Right cardiac atrium (tissue), 5 donors: Measurements from ENCODE around the gene DOCK2. TPM values are rescaled to one million over a fixed set of nuclear protein-coding genes. Genes with fewer than 3 reads are reported as not detected.

Experiments
- ATAC-seq, 2 donors: fragments of 200-7000 bp; cut with Tn5 transposase; one replicate each; pipeline versions ENCODE4 v1.8.0 to v1.9.1; 2020; ENCODE audit warnings: moderate library complexity in 2 of 2, mild to moderate bottlenecking in 1 of 2
- DNase-seq, 3 donors: peaks; one replicate each; pipeline ENCODE4 v3.0.0-alpha.2; 2020
- H3K27ac ChIP-seq: one replicate; pipeline ENCODE4 v1.5.1; 2013; ENCODE audit warnings: mild to moderate bottlenecking, low read length, control low read depth, moderate library complexity
- H3K27me3 ChIP-seq: one replicate; pipeline ENCODE4 v1.6.1; 2013; ENCODE audit not compliant: control insufficient read depth, insufficient read depth
- H3K4me1 ChIP-seq: one replicate; pipeline ENCODE4 v1.6.1; 2013; ENCODE audit warnings: low read length; ENCODE audit not compliant: control insufficient read depth, insufficient read depth
- H3K4me3 ChIP-seq: one replicate; pipeline ENCODE4 v1.5.1; 2013; ENCODE audit warnings: low read length, control low read depth
- H3K9me3 ChIP-seq: one replicate; pipeline ENCODE4 v1.6.1; 2013; ENCODE audit warnings: low read length; ENCODE audit not compliant: control insufficient read depth
- WGBS: extraction: QIAGEN DNeasy Blood & Tissue Kit; methylation state at CpG from one replicate; pipeline ENCODE4 v1.1.7; 2013; 5-methylcytosine and 5-hydroxymethylcytosine counted together
- intact Hi-C, 4 donors: fragments of 100-400 bp; cut with DNase I; formaldehyde crosslinking; loops; one replicate each; pipeline versions ENCODE4 v1.11.0 to v1.14.0; 2022 to 2023
- polyA plus RNA-seq: library from polyadenylated mRNA; stranded (reverse); fragments of 200-250 nt; gene quantifications from one replicate; pipeline ENCODE4 v1.2.3, GENCODE V29; 2013
- total RNA-seq, 4 donors: library from RNA; stranded (reverse); fragmentation: NEBNext Ultra II Directional; extraction: Animal tissue kit (Norgen Biotek cat#: 25700); gene quantifications; one replicate each; pipeline ENCODE4 v1.2.1, GENCODE V29; 2021
- donor health status: healthy with polysubstance abuse.
- donor health status: DM: no; HTN: yes; CAD: no.
- donor health status: DM: no; HTN: no; CAD: no.
- donor health status: DM: no; HTN: yes; CAD: no; lungs with severe emphysema.
- donor health status: DM: yes; HTN: yes; CAD: no.

The DOCK2 gene
- total and polyA plus RNA-seq, 5 donors: 1.00 to 14.2 (median 9.6) TPM

DNA sequence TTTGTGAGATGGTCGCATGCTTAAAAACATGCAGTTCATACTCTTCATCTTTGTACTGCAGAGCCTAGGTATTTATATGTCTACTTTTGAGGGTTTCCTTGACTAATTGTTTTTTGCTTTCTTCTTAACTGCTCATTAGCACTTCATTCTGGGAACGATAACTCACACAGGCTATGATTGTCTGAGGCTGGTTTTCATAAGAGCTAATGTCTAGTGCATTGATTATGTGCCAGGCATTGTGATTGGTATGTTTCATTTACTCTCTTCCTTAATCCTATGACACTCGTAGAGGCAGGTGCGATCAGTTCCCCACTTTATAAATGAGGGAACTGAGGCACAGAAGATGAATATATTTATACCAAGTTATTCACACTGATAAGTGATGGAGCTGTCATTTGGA lies 249.6 kb downstream of the DOCK2 start:
- WGBS: 87% methylated on average over 4 of the region's 4 CpGs
- Histone ChIP-seq H3K9me3 (no peaks in the 10 kb centered on the region), H3K4me1 (no peaks in the 10 kb centered on the region), H3K4me3 (no peak overlapping the region), H3K27ac (no peak overlapping the region), H3K27me3 (no peaks in the 10 kb centered on the region)
- intact Hi-C loops: no loop called here
- no peak for DNase-seq
- no peak for ATAC-seq

DNA sequence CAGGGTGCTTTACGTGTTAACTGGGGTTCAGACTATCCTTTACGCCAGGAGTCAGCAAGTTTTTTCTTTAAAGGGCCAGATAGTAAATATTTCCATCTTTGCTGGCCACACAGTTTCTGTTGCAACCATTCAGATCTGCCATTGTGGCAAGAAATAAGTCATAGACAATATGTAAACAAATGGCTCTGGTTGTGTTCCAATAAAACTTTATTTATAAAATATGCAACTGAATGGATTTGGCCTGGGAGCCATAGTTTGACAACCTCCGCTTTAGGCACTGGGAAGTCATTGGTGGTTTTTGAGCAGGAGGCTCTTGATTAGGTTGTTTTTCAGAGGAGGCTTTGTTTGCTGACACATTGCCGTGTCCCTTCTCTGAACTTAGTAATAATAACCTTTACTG lies 252.5 kb downstream of the DOCK2 start:
- no peak for DNase-seq
- H3K27ac ChIP-seq: no peak overlapping the region
- intact Hi-C loops: no loop called here
- no peak overlapping the region for H3K4me3 ChIP-seq
- H3K4me1 ChIP-seq: no peaks in the 10 kb centered on the region
- no peak for ATAC-seq
- 83% methylated on average over 4 of the region's 4 CpGs for WGBS
- no peaks in the 10 kb centered on the region for H3K27me3 ChIP-seq
- H3K9me3 ChIP-seq: no peaks in the 10 kb centered on the region

GRCh38 chr5:169893010-169893409 lies 255.9 kb downstream of the DOCK2 start:
- DNase-seq (no peak), ATAC-seq (no peak)
- Histone ChIP-seq H3K27ac (no peak overlapping the region), H3K4me3 (no peak overlapping the region), H3K9me3 (no peaks in the 10 kb centered on the region), H3K27me3 (no peaks in the 10 kb centered on the region), H3K4me1 (no peaks in the 10 kb centered on the region)
- intact Hi-C loops: no loop called here

- intact Hi-C loops: no loop called here
- Histone ChIP-seq H3K4me3 (no peak overlapping the region), H3K4me1 (no peaks in the 10 kb centered on the region), H3K27ac (no peak overlapping the region), H3K27me3 (no peaks in the 10 kb centered on the region), H3K9me3 (no peaks in the 10 kb centered on the region)
- DNase-seq (no peak), ATAC-seq (no peak)
- WGBS: 42% methylated on average over 2 of the region's 2 CpGs
Measured at GRCh38 chr5:169893571-169893970, 256.5 kb downstream of the DOCK2 start.

DNA sequence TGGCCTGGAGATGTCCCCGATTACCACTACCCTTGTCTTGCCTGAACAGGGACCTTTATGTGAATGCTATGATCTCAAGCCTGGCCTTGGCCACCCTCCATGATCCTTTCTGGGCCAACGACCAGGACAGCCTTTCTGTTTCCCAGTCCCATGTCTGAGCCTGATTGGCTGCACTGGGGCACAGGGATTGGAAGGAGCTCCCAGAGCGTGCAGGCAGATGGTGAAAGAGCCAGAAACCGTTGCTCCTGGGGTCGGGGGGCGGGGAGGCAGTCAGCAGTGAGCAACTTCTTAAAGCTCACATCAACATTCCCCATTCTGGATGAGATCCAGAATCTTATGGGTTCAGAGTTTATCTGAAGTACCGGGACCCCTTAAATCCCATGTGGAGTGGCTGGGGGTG lies 258.9 kb downstream of the DOCK2 start:
- Histone ChIP-seq H3K27ac (no peak overlapping the region), H3K4me3 (no peak overlapping the region), H3K27me3 (no peaks in the 10 kb centered on the region), H3K4me1 (no peaks in the 10 kb centered on the region), H3K9me3 (no peaks in the 10 kb centered on the region)
- 34% methylated on average over 7 of the region's 7 CpGs for WGBS
- ATAC-seq (peak; percentile 79 to 91), DNase-seq (peak; percentile 83 to 94 (median 89))
- intact Hi-C loops: no loop called here

DNA sequence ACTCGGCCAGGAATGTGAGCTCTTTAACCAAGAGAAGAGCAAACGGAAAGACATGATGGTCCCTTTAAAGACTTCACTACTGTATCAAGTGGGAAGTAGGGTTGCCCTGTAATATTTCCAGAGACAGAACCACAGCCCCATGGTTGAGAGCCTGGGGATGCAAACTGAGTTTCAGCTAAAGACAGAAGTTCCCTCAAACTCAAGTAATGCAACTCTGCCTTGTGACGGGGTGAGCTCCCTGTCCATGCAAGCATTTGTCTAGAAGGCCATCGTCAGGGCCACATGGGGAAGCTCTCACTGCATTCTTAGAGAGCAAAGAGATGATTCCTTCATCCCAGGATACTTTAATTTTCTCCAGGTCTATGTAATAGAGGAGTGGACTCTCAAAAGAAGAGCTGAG lies 260.4 kb downstream of the DOCK2 start:
- H3K9me3 ChIP-seq: no peaks in the 10 kb centered on the region
- H3K4me3 ChIP-seq: no peak overlapping the region
- H3K4me1 ChIP-seq: no peaks in the 10 kb centered on the region
- no peak for DNase-seq
- intact Hi-C loops: no loop called here
- 88% methylated on average over 4 of the region's 4 CpGs for WGBS
- no peak for ATAC-seq
- H3K27ac ChIP-seq: no peak overlapping the region
- H3K27me3 ChIP-seq: no peaks in the 10 kb centered on the region

DNA sequence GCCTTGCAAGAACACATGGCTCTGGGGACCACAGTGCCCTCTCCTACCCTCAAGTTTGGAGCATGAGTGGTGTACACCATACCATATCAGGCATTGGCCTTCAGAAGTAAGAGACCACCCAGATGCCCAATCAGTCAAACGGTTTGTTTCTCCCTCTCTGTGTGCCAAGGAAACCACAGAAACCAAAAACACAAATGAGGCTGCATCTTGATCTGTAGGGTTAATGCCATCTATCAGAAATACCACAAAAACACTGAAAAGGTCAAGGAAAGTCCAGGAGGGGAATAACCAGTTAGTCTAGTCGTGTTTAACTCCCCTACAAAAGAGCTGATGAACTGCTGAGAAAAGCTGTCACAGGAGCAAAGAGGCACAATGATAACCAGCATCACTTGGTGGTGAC lies 264.8 kb downstream of the DOCK2 start:
- intact Hi-C loops: no loop called here
- Histone ChIP-seq H3K4me3 (no peak overlapping the region), H3K4me1 (peaks cover 2% of the 10 kb centered on the region), H3K27me3 (no peaks in the 10 kb centered on the region), H3K9me3 (no peaks in the 10 kb centered on the region), H3K27ac (no peak overlapping the region)
- ATAC-seq: no peak
- WGBS: 60% methylated on average over 2 of the region's 2 CpGs
- DNase-seq: no peak

- DNase-seq: no peak
Measured at GRCh38 chr5:169904059-169904458, 267.0 kb downstream of the DOCK2 start.

DNA sequence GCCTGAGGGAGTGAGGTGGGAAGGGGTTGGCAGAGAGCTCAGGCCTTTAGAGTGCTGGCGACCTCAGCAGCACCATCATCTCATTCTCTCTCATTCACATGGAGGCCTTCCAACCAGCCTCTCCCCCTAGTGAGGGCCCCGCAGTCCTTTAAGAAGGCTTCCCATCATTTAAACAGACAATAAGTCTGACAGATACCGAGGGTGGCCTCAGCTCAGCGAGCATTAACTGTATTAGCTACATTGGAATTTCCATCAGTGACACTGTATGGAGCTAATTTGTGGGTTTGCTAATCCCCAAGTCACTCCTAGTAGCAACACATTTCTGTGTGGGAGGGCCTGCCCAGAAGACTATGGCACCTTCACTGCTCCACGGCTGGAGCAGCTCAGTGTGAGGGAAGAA lies 267.4 kb downstream of the DOCK2 start:
- no peak for ATAC-seq
- intact Hi-C loops: no loop called here
- Histone ChIP-seq H3K4me3 (no peak overlapping the region), H3K4me1 (peaks cover 2% of the 10 kb centered on the region), H3K27me3 (no peaks in the 10 kb centered on the region), H3K9me3 (no peaks in the 10 kb centered on the region), H3K27ac (no peak overlapping the region)
- WGBS: 63% methylated on average over 5 of the region's 5 CpGs
- no peak for DNase-seq

More at GRCh38 chr5:169904059-169904458, 267.0 kb downstream of the DOCK2 start:
- peak in 1 of 2 donors; percentile 56 for ATAC-seq
- no peaks in the 10 kb centered on the region for H3K9me3 ChIP-seq
- intact Hi-C loops: no loop called here
- 50% methylated on average over 2 of the region's 2 CpGs for WGBS
- H3K4me1 ChIP-seq: peaks cover 2% of the 10 kb centered on the region
- no peak overlapping the region for H3K27ac ChIP-seq
- no peak overlapping the region for H3K4me3 ChIP-seq
- no peaks in the 10 kb centered on the region for H3K27me3 ChIP-seq

DNA sequence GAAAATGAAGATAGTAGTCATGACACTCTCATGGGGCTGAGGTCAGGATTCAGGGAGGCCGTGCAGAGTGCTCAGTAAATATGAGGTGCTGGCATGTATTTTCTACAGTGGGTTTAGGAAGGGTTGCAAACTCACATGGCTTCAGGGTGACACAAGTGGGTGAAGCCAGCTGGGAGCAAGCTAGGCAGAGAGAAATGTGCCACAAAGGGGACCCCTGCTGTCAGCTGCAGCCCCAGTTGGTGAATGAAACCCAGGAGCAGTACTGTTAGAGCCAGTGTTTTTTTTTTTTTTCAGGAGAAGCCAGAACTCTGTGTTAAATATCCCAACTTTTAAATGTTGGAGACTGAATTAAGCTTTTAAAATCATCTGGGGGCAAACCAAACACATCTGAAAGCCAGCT lies 267.9 kb downstream of the DOCK2 start:
- no peak for ATAC-seq
- intact Hi-C loops: no loop called here
- no peak overlapping the region for H3K4me3 ChIP-seq
- peaks cover 2% of the 10 kb centered on the region for H3K4me1 ChIP-seq
- H3K27me3 ChIP-seq: no peaks in the 10 kb centered on the region
- no peaks in the 10 kb centered on the region for H3K9me3 ChIP-seq
- 79% methylated on average over 1 of the region's 1 CpG for WGBS
- no peak overlapping the region for H3K27ac ChIP-seq
- no peak for DNase-seq

DNA sequence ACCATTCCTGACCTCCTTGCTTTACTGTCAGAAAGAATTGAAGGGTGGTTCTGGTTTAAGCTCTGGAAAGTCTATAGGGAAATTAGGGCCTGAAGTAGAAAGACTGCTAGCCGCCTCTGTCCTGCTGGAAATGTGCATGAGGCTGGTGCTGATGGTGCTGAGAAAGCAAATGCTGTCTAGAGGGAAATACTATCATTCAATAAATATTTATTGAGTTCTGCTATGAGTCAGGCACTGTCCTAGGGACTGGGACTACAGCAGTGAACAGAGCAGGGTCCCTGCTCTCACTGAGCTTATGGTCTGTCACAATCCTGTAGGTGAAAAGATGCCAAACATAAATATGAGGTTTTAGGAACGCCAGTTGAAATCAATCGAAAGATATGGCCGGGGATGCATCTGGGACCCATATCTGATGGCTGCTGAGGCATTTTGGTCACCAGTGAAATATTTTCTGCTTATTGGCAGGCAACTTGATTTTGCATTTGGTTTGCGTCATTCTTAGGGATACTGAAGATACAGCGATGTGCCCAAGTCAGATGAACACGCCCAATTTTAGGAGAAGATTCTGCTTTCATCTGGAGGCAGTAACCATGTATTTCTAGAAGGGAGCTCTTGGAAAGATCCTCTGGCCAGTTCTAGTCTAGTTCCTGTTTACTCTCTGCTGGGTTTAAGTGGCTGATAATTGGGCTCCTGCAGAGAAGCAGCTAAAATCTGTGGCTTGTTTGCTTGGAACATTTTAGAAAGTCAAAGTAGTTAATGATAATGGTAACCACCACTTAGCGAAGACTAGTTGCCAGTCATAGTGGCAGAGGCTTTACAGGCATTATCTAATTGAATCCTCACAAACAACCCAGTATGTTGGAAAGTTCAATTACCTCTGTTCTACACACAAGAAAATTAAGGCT lies 269.9 kb downstream of the DOCK2 start:
- Histone ChIP-seq H3K27me3 (no peaks in the 10 kb centered on the region), H3K4me3 (no peak overlapping the region), H3K27ac (no peak overlapping the region), H3K9me3 (no peaks in the 10 kb centered on the region), H3K4me1 (peaks cover 2% of the 10 kb centered on the region)
- DNase-seq (no peak), ATAC-seq (peak; percentile 55 to 56)
- intact Hi-C loops: no loop called here
- WGBS: 57% methylated on average over 8 of the region's 8 CpGs
